ENCODE data around the gene NOLC1.

DNA sequence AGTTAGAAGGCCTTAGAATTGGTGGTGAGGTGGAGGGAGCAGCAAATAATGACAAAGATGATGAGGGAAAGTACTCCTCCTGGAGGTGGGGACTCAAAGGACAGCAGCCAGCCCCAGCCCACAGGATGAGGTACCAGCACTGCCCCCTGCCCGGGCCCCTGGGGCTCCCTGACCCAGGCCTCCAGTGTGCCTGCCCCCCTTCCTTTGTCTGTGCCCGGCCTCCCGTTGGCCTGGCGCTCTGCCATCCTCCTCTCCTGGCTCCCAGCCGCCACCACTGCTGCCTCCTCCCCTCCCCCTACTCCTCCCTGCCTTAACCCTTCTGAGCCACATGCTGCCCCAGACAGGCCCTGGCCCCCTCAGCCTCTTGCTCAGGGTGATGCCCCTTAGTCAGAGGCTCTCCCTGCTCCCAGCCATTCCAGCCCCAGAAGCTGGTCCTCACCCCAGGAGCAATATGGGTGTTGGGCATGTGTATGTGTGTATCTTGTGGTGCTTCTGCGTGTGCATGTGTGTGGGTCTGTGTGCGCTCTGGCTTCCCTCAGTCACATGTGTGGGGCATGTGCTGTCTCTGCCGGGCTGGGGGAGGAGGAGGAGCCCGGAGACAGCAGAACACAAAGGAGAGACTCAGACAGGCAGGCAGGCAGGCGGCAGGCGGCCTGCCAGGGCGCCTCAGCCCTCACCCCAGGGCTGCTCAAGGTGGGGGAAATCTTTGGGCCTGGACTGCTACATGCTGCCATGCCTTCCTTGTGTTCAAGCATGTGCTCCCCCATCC is 34.6 kb upstream of the NOLC1 start:
- TF ChIP-seq, protein P1, sequence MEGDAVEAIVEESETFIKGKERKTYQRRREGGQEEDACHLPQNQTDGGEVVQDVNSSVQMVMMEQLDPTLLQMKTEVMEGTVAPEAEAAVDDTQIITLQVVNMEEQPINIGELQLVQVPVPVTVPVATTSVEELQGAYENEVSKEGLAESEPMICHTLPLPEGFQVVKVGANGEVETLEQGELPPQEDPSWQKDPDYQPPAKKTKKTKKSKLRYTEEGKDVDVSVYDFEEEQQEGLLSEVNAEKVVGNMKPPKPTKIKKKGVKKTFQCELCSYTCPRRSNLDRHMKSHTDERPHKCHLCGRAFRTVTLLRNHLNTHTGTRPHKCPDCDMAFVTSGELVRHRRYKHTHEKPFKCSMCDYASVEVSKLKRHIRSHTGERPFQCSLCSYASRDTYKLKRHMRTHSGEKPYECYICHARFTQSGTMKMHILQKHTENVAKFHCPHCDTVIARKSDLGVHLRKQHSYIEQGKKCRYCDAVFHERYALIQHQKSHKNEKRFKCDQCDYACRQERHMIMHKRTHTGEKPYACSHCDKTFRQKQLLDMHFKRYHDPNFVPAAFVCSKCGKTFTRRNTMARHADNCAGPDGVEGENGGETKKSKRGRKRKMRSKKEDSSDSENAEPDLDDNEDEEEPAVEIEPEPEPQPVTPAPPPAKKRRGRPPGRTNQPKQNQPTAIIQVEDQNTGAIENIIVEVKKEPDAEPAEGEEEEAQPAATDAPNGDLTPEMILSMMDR (conservative IDR thresholded peaks at IDR 0.05 in 1 of 2, IDR thresholded peaks at IDR 0.05 in 1 of 2; ENCODE audit: low read depth in 1 of 2, low read length in 2 of 2), result peak in 1 of 2 donors; percentile 32
- no peak for TF ChIP-seq EZH2 (IDR thresholded peaks at IDR 0.05; ENCODE audit: low read length, missing control alignments)
